ENCODE results near the gene ZNF407. TPM values are rescaled to one million over a fixed set of nuclear protein-coding genes. Genes with fewer than 3 reads are reported as not detected.

Gene ZNF407
- polyA plus RNA-seq, 1 experiment = 5.8 TPM

GRCh38 chr18:74914052-74914591 is 316.5 kb downstream of the ZNF407 start:
- DNase-seq (ENCODE audit: low read depth, low spot score) = no peak
- POLR2A ChIA-PET = no interaction called here
- H3K27me3 ChIP-seq (ENCODE audit: control insufficient read depth, insufficient read depth, low read length) = no peaks in the 10 kb centered on the region

GRCh38 chr18:74914648-74915047 is 317.0 kb downstream of the ZNF407 start:
- Histone ChIP-seq H3K9me3 (ENCODE audit: control insufficient read depth, insufficient read depth, low read length) (no peaks in the 10 kb centered on the region), H3K4me3 (ENCODE audit: low read depth, low read length) (no peak overlapping the region), H3K27ac (ENCODE audit: low read depth, low read length) (no peak overlapping the region), H3K27me3 (ENCODE audit: control insufficient read depth, insufficient read depth, low read length) (no peaks in the 10 kb centered on the region)
- DNase-seq (ENCODE audit: low read depth, low spot score) = no peak
- TF ChIP-seq CTCF (IDR thresholded peaks at IDR 0.05; ENCODE audit: low read depth, low read length) = no peak
- POLR2A ChIA-PET = no interaction called here
- CTCF ChIA-PET = no interaction called here

More at GRCh38 chr18:74914052-74914591, 316.5 kb downstream of the ZNF407 start:
- H3K27ac ChIP-seq (ENCODE audit: low read depth, low read length) = no peak overlapping the region
- H3K4me3 ChIP-seq (ENCODE audit: low read depth, low read length) = no peak overlapping the region
- no peaks in the 10 kb centered on the region for H3K9me3 ChIP-seq (ENCODE audit: control insufficient read depth, insufficient read depth, low read length)
- no peak for TF ChIP-seq CTCF (IDR thresholded peaks at IDR 0.05; ENCODE audit: low read depth, low read length)
- CTCF ChIA-PET = no interaction called here

- ChIA-PET CTCF (no interaction called here), POLR2A (no interaction called here)
- H3K4me3 ChIP-seq (ENCODE audit: low read depth, low read length) = no peak overlapping the region
- H3K27ac ChIP-seq (ENCODE audit: low read depth, low read length) = no peak overlapping the region
- no peak for DNase-seq (ENCODE audit: low read depth, low spot score)
- no peaks in the 10 kb centered on the region for H3K9me3 ChIP-seq (ENCODE audit: control insufficient read depth, insufficient read depth, low read length)
- no peak for TF ChIP-seq CTCF (IDR thresholded peaks at IDR 0.05; ENCODE audit: low read depth, low read length)
- no peaks in the 10 kb centered on the region for H3K27me3 ChIP-seq (ENCODE audit: control insufficient read depth, insufficient read depth, low read length)
Measured at GRCh38 chr18:74916773-74917393, 319.2 kb downstream of the ZNF407 start.

GRCh38 chr18:74918276-74918790 is 320.7 kb downstream of the ZNF407 start:
- Histone ChIP-seq H3K27ac (ENCODE audit: low read depth, low read length) (no peak overlapping the region), H3K9me3 (ENCODE audit: control insufficient read depth, insufficient read depth, low read length) (no peaks in the 10 kb centered on the region), H3K4me3 (ENCODE audit: low read depth, low read length) (no peak overlapping the region), H3K27me3 (ENCODE audit: control insufficient read depth, insufficient read depth, low read length) (no peaks in the 10 kb centered on the region)
- TF ChIP-seq CTCF (IDR thresholded peaks at IDR 0.05; ENCODE audit: low read depth, low read length) = no peak
- POLR2A ChIA-PET = no interaction called here
- CTCF ChIA-PET = no interaction called here
- DNase-seq (ENCODE audit: low read depth, low spot score) = no peak

GRCh38 chr18:74921057-74921820 is 323.6 kb downstream of the ZNF407 start:
- no peak overlapping the region for H3K4me3 ChIP-seq (ENCODE audit: low read depth, low read length)
- no peak overlapping the region for H3K27ac ChIP-seq (ENCODE audit: low read depth, low read length)
- H3K27me3 ChIP-seq (ENCODE audit: control insufficient read depth, insufficient read depth, low read length) = no peaks in the 10 kb centered on the region
- no peaks in the 10 kb centered on the region for H3K9me3 ChIP-seq (ENCODE audit: control insufficient read depth, insufficient read depth, low read length)
- no peak for DNase-seq (ENCODE audit: low read depth, low spot score)
- TF ChIP-seq CTCF (IDR thresholded peaks at IDR 0.05; ENCODE audit: low read depth, low read length) = no peak
- ChIA-PET POLR2A (no interaction called here), CTCF (no interaction called here)
